K562 (cell line): ENCODE results near the gene TFAP2E. TPM values are rescaled to one million over a fixed set of nuclear protein-coding genes. Genes with fewer than 3 reads are reported as not detected.
A peak's percentile ranks its signal among the peaks of the same experiment; 100 is the strongest.

Experiments
- BDP1 ChIP-seq: IDR thresholded peaks from 3 replicates; pipeline ENCODE4 v1.6.1; 2011; ENCODE audit not compliant: insufficient read length, insufficient read depth
- BRD9 ChIP-seq: fragments of 450-650 bp; IDR thresholded peaks from 2 replicates; pipeline ENCODE4 v1.6.1; 2018; ENCODE audit warnings: low read depth; ENCODE audit not compliant: partially characterized antibody
- E2F5 ChIP-seq: sonication (generic); formaldehyde crosslinking; IDR thresholded peaks from 2 replicates; pipeline ENCODE4 v1.8.0; 2022; ENCODE audit warnings: mild to moderate bottlenecking, missing genetic modification reagents
- ETS1 ChIP-seq: conservative IDR thresholded peaks from 2 replicates; pipeline ENCODE4 v1.6.1; 2011; ENCODE audit warnings: low read depth, mild to moderate bottlenecking, low read length; ENCODE audit not compliant: control insufficient read depth
- GTF2B ChIP-seq: IDR thresholded peaks from 2 replicates; pipeline ENCODE4 v1.6.1; 2011; ENCODE audit not compliant: insufficient read length; ENCODE audit errors: extremely low read depth
- HNRNPL ChIP-seq: fragments of 200-400 bp; formaldehyde crosslinking; IDR thresholded peaks from 2 replicates; pipeline ENCODE4 v1.6.1; 2017; ENCODE audit warnings: low read depth, mild to moderate bottlenecking, low read length
- KHSRP ChIP-seq: fragments of 450-650 bp; IDR thresholded peaks from 2 replicates; pipeline ENCODE4 v1.6.1; 2017
- MEF2D ChIP-seq: conservative IDR thresholded peaks from 2 replicates; pipeline ENCODE4 v1.6.1; 2016; ENCODE audit warnings: low read depth, missing genetic modification characterization, missing compliant biosample characterization
- MNT ChIP-seq, 2 experiments: fragments of 450-650 bp; conservative IDR thresholded peaks; 2 replicates each; pipeline ENCODE4 v1.6.1; 2017; ENCODE audit warnings: mild to moderate bottlenecking in 2 of 2, moderate library complexity in 2 of 2
- MTA1 ChIP-seq: fragments of 450-650 bp; IDR thresholded peaks from 2 replicates; pipeline ENCODE4 v1.6.1; 2017; ENCODE audit warnings: borderline replicate concordance
- NCOA1 ChIP-seq: fragments of 450-650 bp; IDR thresholded peaks from 2 replicates; pipeline ENCODE4 v1.6.1; 2016; ENCODE audit warnings: low read depth
- POLR2A ChIP-seq: fragments of 450-650 bp; conservative IDR thresholded peaks from 2 replicates; pipeline ENCODE4 v1.6.1; 2016
- POLR2AphosphoS2 ChIP-seq: IDR thresholded peaks from 2 replicates; pipeline ENCODE4 v1.6.1; 2012; ENCODE audit warnings: low read length, improper control_type of control experiment
- POLR2B ChIP-seq: fragments of 450-650 bp; IDR thresholded peaks from 2 replicates; pipeline ENCODE4 v1.6.1; 2018; ENCODE audit warnings: low read depth; ENCODE audit not compliant: partially characterized antibody
- POLR3G ChIP-seq: IDR thresholded peaks from 2 replicates; pipeline ENCODE4 v1.6.1; 2011; ENCODE audit not compliant: insufficient read length, insufficient replicate concordance; ENCODE audit errors: extremely low read depth
- RAD51 ChIP-seq: fragments of 450-650 bp; IDR thresholded peaks from 2 replicates; pipeline ENCODE4 v1.7.1; 2016; ENCODE audit warnings: low read depth, mild to moderate bottlenecking, borderline replicate concordance
- RFX1 ChIP-seq: fragments of 450-650 bp; IDR thresholded peaks from 2 replicates; pipeline ENCODE4 v1.6.1; 2016; ENCODE audit warnings: mild to moderate bottlenecking, moderate library complexity
- SIX5 ChIP-seq, 2 experiments: IDR thresholded peaks; 2 replicates each; pipeline ENCODE4 v1.6.1; 2011; ENCODE audit warnings: low read length in 2 of 2, borderline replicate concordance in 1 of 2, low read depth in 1 of 2, mild to moderate bottlenecking in 1 of 2, moderate library complexity in 1 of 2; ENCODE audit not compliant: insufficient read depth in 1 of 2
- ZBTB2 ChIP-seq: fragments of 450-650 bp; IDR thresholded peaks from 2 replicates; pipeline ENCODE4 v1.6.1; 2016; ENCODE audit warnings: antibody characterized with exemption
- ZNF146 ChIP-seq: IDR thresholded peaks from one replicate; pipeline ENCODE4 v1.6.1; 2018; ENCODE audit warnings: missing compliant biosample characterization; ENCODE audit not compliant: unreplicated experiment
- ZNF217 ChIP-seq: sonication (generic); formaldehyde crosslinking; IDR thresholded peaks from 2 replicates; pipeline ENCODE4 v1.8.0; 2022; ENCODE audit warnings: mild to moderate bottlenecking, missing genetic modification reagents
- ZNF277 ChIP-seq: fragments of 250-450 bp; sonication (Bioruptor Pico); IDR thresholded peaks from 2 replicates; pipeline ENCODE4 v1.8.0; 2022; ENCODE audit warnings: inconsistent platforms, mild to moderate bottlenecking, moderate library complexity, borderline replicate concordance
- ZNF41 ChIP-seq: fragments of 250-450 bp; sonication (Bioruptor Pico); conservative IDR thresholded peaks from 2 replicates; pipeline ENCODE4 v1.4.0; 2020; ENCODE audit warnings: mild to moderate bottlenecking
- polyA plus RNA-seq, 8 experiments: library from polyadenylated mRNA; depleted of rRNA in 4 of 8; stranded (reverse) in 5 of 8; unstranded in 3 of 8; fragments of >200 nt; fragmentation: Nextera tagmentation in 2 of 8; fragmentation: Illumina TruSeq in 1 of 8; extraction: Ambion mirVana in 2 of 8; extraction: Trizol in 1 of 8; gene quantifications; 2 replicates each; pipeline versions ENCODE4 v1.2.1 to v1.2.3, GENCODE V29; 2011 to 2014; ENCODE audit warnings: inconsistent platforms in 1 of 8, missing spikeins in 1 of 8
- total RNA-seq, 7 experiments: library from RNA; depleted of rRNA in 6 of 7; stranded (reverse); fragments of >200 nt in 6 of 7; fragmentation: Illumina TruSeq in 2 of 7; extraction: Trizol in 2 of 7; gene quantifications; 2 replicates each; pipeline versions ENCODE4 v1.2.1 to v1.2.3, GENCODE V29; 2011 to 2021; ENCODE audit warnings: low replicate concordance in 1 of 7

TFAP2E gene
- total and polyA plus RNA-seq, 9 of the 15 experiments (the other 6 are each of a cell fraction or from before 2014, with no cell fraction given): 0.03 to 0.11 (median 0.07) TPM; not detected in 4

- TF ChIP-seq ZBTB2 (no peak), BRD9 (no peak), ZNF146 (CRISPR knock-in tag) (no peak), GTF2B (peak; percentile 61), POLR3G (no peak), ETS1 (peak; percentile 80), POLR2B (peak; percentile 92), ZNF277 (CRISPR knock-in tag) (no peak), KHSRP (peak; percentile 72), SIX5 (IDR thresholded peaks at IDR 0.05; ENCODE audit: borderline replicate concordance in 1 of 2, insufficient read depth in 1 of 2, low read depth in 1 of 2, low read length in 2 of 2) (peak; percentile 31 to 37; a peak in 3 of 4 replicates), BDP1 (no peak), MNT (conservative IDR thresholded peaks at IDR 0.05) (peak; percentile 96 to 98), RAD51 (no peak), MTA1 (peak; percentile 99), MEF2D (tag) (no peak), E2F5 (CRISPR knock-in tag) (no peak), NCOA1 (no peak), HNRNPL (no peak), ZNF41 (CRISPR knock-in tag) (no peak), ZNF217 (no peak), POLR2A (peak; percentile 98), POLR2AphosphoS2 (peak; percentile 80; the same call in 1 of the 2 replicates), RFX1 (no peak)
Measured at GRCh38 chr1:35641233-35641866, 68.2 kb downstream of the TFAP2E start, which contains the start of gene PSMB2 (continued).
